ENCODE measurements around the gene PRR12. TPM values are rescaled to one million over a fixed set of nuclear protein-coding genes. Genes with fewer than 3 reads are reported as not detected.
A peak's percentile ranks its signal among the peaks of the same experiment; 100 is the strongest.

PRR12 gene
- total and polyA plus RNA-seq, 12 donors, result 5.2 to 19.2 (median 16.2) TPM

GRCh38 chr19:49592486-49593232 is 1.7 kb downstream of the PRR12 start:
- 9 to 16% methylated on average over 28 of the region's 28 CpGs for WGBS, 2 donors
- Histone ChIP-seq H3K27ac (peak overlapping the region in 9 of 10 donors; percentile 45 to 98 (median 92)), H3K4me1 (peaks cover 6 to 37% (median 22%) of the 10 kb centered on the region in 9 donors), H3K27me3 (no peaks in the 10 kb centered on the region), H3K36me3 (peaks cover 7 to 43% (median 25%) of the 10 kb centered on the region in 9 donors), H3K4me3 (peak overlapping the region in 9 of 10 donors; percentile 73 to 89 (median 82)), H3K9me3 (no peaks in the 10 kb centered on the region)
- ATAC-seq (no peak), DNase-seq (no peak)
- no peak for TF ChIP-seq CTCF (IDR thresholded peaks at IDR 0.05)
- intact Hi-C loops (cut with DNase I), result loop anchor here in 7 of 10 donors (1.0 to 10.0 kb wide), 7 partner anchors 45 to 85 kb away; partner anchors contain the start of genes PRMT1 (in 3 of the 7), BCL2L12 (in 2 of the 7) and IRF3 (in 2 of the 7)

- Histone ChIP-seq H3K4me1 (peaks cover 6 to 37% (median 22%) of the 10 kb centered on the region in 9 donors), H3K27me3 (no peaks in the 10 kb centered on the region), H3K4me3 (peak overlapping the region in 9 of 10 donors; percentile 73 to 89 (median 82)), H3K9me3 (no peaks in the 10 kb centered on the region), H3K36me3 (peaks cover 7 to 51% (median 25%) of the 10 kb centered on the region in 9 donors), H3K27ac (peak overlapping the region in 9 of 10 donors; percentile 43 to 98 (median 91))
- no peak for TF ChIP-seq CTCF (IDR thresholded peaks at IDR 0.05)
- WGBS, 2 donors, result 12 to 19% methylated on average over 26 to 27 of the region's 27 CpGs
- peak; percentile 92 to 95 for DNase-seq
- intact Hi-C loops (cut with DNase I), result loop anchor here in 7 of 10 donors (1.0 to 10.0 kb wide), 7 partner anchors 44 to 84 kb away; partner anchors contain the start of genes PRMT1 (in 3 of the 7), BCL2L12 (in 2 of the 7) and IRF3 (in 2 of the 7)
- ATAC-seq, result peak; percentile 46 to 76 (median 66)
These were observed 2.5 kb downstream of the PRR12 start for GRCh38 chr19:49593233-49594113.

- no peaks in the 10 kb centered on the region for H3K9me3 ChIP-seq
- H3K36me3 ChIP-seq, result peaks cover 7 to 60% (median 31%) of the 10 kb centered on the region in 9 donors
- H3K4me1 ChIP-seq, result peaks cover 6 to 37% (median 22%) of the 10 kb centered on the region in 9 donors
- no peaks in the 10 kb centered on the region for H3K27me3 ChIP-seq
- TF ChIP-seq CTCF (IDR thresholded peaks at IDR 0.05), result no peak
- no peak overlapping the region for H3K4me3 ChIP-seq
- ATAC-seq, result no peak
- intact Hi-C loops (cut with DNase I), result loop anchor here in 7 of 10 donors (5.0 to 10.0 kb wide), 5 partner anchors 43 to 83 kb away; partner anchors contain the start of genes PRMT1 (in 3 of the 7), BCL2L12 (in 2 of the 7) and IRF3 (in 2 of the 7)
- H3K27ac ChIP-seq, result peak overlapping the region in 4 of 10 donors; percentile 37 to 98 (median 84)
- DNase-seq, result no peak
- WGBS, 2 donors, result 75 to 85% methylated on average over 35 of the region's 35 CpGs
These were observed 3.4 kb downstream of the PRR12 start for GRCh38 chr19:49594157-49594992.

All from heart right ventricle (tissue), 16 donors.